Activated CD4-positive, alpha-beta T cell treated with anti-CD3 and anti-CD28 coated beads for 48 hours (primary cell): ENCODE measurements around the gene KIFAP3.
"Not testable (repeated sequence)": the region's sequence is repeated elsewhere in the genome, so short reads cannot be mapped to it uniquely, and the experiment has no call there.

ENCODE experiments used
- DNase-seq: peaks from one replicate; pipeline ENCODE4 v3.0.0-alpha.2; 2020

Gene KIFAP3

GRCh38 chr1:169918220-169918619, 156.3 kb downstream of the KIFAP3 start:
- DNase-seq, result not testable (repeated sequence)

DNA sequence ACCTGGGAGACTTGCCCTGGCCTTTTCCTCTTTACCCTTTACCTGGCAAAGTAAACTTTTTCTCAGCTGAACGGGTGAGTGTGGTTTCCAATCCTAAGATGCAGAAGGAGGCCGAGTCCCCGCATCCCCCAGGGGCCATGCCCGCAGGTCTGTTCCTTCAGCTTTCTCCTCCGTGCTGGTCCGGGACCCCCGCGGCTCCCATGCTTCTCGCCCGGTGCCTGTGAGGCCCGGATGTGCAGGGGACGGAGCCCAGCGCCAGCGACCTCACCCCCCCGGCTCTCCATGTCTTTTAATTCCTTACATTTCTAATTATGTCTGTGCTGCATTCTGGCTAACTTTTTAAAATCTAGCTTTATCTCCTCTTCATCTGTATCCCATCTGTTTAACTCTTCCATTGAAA, 159.3 kb downstream of the KIFAP3 start:
- no peak for DNase-seq

DNA sequence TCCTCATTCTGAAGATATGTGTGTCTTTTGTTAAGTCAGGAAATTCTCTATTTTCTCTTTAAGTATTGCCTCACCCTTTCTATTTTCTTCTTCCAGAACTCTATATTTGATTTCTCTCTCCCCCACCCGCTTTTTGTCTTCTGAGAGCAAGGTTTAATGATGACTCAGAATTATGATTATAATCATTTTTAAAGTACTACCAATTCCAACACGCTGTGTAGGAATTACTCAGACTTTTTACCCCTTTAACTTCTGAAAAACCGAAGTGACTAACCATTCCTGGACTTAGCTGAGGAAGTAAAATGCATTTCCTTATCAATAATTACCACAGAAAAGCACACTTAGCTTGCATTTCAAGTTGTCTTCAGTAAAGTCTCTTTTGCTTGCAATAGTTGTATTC, 160.0 kb downstream of the KIFAP3 start:
- DNase-seq, result no peak

DNA sequence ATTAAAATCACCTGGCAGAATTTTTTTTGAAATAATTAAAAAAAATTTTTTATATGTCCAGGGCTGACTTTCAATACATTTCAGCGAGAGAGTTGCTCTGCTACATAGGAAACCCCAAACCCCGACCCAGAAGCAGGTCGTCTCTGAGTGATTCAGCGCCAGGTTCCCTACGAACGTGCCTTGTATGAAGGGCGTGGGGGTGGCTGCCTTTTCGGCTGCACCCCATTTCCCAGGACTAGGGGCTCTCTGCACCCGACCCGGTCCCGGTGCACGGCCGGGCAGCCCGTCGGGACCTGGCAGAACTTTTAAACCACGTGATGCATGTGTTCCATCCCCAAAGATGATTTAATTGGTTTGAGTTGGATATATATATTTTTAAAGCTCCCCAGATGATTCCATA, 165.0 kb downstream of the KIFAP3 start:
- DNase-seq, result no peak

- DNase-seq, result no peak
These were observed 167.6 kb downstream of the KIFAP3 start for GRCh38 chr1:169906938-169907337.

DNA sequence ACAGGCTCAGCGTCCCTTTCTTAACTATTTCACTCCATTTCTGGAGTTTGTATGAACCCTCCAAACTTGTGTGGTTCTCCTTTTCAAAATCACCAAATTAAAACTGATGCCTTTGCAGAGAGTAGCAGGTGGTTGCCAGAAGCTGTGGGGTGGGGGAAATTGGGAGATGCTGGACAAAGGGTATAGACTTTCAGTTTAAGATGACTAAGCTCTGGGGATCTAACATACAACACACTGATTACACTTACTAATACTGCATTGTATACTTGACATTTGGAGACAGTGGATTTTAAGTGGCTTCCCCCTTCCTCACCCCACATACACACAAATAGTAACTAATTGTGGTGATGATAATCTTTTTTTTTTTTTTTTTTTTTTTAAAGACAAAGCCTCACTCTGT, 169.7 kb downstream of the KIFAP3 start:
- DNase-seq, result no peak

GRCh38 chr1:169902751-169903150, 171.7 kb downstream of the KIFAP3 start:
- no peak for DNase-seq

DNA sequence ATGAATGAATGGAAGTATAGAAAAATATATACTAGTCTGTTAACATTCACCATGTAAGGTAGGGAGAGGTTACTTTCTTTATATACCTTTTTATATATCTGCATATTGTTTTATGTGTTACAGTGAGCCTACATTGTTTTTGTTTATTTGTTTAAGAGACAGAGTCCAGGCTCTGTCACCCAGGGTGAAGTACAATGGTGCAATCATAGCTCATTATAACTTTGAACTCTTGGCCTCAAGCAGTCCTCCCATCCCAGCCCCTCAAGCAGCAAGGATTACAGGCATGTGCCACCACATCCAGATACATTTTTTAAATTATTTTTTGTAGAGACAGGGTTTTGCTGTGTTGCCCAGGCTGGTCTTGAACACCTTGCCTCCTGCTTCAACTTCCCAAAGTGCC, 173.4 kb downstream of the KIFAP3 start:
- DNase-seq, result no peak

GRCh38 chr1:169900571-169900970, 173.9 kb downstream of the KIFAP3 start:
- DNase-seq, result no peak

DNA sequence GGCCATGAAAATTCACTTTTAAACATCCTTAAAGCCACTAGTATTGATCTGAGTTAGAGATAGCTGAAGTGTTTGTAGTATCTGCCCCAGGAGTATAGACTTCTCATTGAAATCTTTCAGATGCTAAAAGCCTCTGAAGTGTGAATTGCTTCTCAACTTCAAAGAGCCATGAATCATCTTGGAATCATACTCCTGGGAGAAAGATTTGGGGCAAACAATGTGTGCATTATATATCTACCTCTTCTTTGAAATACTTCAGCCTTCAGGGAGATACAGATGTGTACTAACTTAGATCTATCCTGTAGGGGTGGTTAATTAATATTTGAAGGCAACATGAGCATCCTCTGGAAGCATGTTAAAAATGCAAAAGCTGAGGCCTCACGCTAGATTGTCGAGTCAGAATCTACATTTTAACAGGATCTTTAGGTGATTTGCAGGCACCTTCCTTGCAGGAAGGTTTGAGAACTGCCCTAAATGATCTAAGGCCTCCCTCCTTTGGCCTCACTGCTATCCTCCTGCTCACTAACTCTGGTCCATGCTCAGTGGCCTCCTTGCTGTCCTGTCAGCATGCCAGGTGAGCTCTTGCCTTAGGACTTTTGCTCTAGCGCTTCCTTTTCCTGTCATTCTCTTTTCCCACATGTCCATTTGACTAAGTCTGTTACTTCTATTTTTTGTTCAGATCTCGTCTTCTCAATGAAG, 174.8 kb downstream of the KIFAP3 start:
- DNase-seq, result no peak

GRCh38 chr1:169896013-169896412, 178.5 kb downstream of the KIFAP3 start:
- DNase-seq, result no peak

DNA sequence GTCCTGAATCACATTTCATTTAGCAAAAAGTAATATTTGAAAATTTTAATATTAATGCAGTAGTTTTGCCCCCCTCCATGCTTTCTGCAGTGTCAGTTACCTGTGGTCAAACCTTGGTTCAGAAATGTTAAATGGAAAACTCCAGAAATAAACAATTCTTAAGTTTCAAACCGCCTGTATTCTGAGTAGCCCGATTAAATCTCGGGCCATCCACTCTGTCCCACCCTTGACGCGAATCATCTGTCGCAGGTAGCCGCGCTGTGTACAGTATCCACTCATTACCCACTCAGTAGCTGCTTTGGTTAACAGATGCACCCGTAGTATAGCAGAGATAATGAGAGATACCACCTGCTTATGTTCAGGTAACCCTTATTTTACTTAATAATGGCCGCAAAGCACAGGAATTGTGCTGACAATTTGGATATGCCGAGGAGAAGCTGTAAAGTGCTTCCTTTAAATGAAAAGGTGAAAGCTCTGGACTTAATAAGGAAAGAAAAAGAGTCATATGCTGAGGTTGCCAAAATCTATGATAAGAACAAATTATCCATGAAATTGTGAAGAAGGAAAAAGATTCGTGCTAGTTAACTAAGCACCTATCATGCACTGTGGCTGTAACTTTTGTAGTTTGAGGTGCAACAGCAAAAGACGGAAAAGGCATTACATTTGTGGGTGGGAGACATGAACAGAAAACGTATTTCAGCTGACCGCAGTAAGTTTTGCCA, 179.9 kb downstream of the KIFAP3 start:
- peak; percentile 9 for DNase-seq

DNA sequence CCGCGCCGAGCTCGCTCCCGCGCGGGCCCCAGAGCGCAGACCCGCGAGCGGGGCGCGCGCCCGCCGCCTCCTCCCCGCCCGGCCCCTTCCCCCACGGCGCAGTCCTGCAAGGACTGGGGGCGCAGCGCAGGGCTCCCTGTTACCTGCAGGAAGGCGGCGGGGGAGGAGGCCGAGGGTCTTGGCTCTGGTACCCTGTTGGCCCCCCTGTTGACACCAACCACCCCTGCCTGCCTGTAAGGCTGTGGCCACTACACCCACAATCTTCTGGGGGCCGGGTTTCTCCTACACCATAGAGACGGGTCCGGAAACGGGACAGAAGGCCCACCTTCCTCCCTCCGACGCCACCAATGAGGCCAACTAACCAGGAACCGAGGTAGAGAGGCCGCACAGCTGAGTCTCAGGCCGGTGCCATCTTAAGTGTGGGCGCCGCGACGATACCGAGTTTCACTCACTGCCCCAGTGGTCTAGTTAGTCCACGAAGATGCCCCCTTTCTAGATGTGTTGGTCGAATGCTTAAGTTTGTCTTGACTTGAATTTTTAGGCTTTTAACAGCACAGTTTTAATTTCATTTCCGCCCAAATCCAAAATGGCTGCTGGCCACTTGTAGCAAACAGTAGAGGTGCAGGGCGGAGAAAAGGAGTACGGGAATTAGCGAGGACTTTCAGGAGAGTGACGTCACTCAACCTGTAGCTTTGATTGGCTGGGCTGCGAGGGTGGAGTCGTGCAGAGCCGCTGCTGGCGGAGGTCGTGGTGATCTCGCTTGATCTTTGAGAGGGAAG, 180.7 kb downstream of the KIFAP3 start, which contains the start of gene SCYL3:
Gene SCYL3 (minus strand): TSS at position 252 of the 779 bp plus-strand sequence. CDS start 5,056 bp downstream, outside the sequence.
- DNase-seq, result peak; percentile 90

DNA sequence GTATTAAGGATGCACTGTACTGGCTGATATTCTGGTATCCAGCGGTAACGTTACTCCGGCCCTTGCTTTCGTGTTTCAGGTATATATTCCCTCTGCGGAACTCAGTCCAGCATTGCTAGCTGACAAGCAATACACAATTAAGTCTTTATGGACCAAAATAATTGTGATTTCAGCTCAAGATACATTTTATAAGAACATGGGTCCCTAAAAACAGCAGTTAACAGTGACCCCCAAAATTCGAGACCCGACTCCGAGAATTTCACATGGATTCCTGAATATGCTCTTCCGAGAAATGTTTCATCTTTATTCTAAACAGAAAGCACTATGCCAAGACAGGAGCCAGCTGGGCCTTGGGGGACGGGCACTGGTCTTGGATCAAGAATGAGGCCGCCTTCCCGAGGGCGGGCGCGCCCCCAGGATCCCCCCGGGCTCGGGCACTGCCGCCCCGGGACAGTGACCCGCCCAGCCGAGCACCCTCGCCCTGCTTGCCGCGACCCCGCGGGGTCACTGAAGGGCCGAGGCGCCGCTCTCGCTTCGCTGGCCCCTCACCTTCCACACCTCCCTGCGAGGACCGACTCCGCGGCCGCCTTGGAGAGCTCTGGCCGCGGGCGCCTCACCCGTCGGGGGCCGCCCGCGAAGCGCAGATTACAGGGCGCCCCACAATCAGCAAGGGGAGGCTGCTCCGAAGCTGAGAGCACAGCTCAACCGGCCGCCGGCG, 181.4 kb downstream of the KIFAP3 start:
- peak; percentile 42 for DNase-seq

- DNase-seq, result no peak
These were observed 182.1 kb downstream of the KIFAP3 start for GRCh38 chr1:169892176-169892926.

DNA sequence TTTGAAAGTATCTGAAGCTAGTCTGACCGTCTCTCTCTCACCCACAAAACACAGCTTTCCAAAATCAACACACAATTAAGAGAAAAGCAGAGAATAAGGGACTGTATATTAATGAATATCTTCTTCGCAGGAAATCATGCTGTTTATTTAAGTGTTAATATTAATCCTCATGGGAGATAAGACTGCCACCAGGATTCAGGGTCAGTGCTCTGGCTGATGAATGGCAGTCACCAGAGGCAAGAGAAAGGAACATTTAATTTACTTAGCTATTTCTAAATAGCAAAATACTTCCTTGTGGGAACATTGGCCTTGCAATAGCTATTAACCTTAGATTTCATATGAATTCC, 183.0 kb downstream of the KIFAP3 start:
- no peak for DNase-seq

DNA sequence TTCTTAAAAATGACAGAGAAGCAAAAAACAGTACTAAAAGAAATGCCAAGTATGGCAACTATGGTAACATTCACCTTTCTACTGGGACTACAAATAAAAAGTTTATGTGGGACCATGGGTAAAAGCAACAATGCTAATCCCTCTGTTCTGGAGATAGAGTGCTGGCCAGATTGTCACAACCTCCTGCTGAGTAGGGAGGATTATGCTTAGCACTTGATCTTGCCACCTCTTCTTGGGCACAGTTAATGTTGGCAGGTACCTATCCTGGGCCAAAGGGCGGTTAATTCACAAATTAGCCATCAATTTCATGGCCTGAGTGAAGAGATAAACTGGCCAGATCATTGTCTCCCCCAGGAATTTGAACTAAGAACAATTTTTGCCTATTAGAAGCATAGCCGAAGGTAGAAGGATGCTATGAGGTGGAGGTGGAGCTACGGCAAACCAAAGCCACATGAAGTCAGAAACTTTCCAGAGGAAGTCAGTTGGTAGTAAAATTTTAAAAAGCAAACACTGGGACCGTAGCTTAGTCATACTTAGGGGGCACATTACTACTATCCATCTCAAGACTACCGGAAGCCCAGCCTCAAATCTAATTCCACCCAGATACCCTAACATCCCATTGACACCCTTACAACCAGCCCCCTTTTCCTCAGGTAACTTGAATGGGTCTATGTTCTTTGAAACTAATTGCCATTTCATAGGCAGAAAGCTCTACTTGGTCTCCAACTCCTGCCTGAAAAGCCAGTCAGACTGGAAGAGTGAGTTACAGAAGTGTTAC, 183.5 kb downstream of the KIFAP3 start:
- peak; percentile 38 for DNase-seq

GRCh38 chr1:169889871-169890270, 184.6 kb downstream of the KIFAP3 start:
- no peak for DNase-seq

DNA sequence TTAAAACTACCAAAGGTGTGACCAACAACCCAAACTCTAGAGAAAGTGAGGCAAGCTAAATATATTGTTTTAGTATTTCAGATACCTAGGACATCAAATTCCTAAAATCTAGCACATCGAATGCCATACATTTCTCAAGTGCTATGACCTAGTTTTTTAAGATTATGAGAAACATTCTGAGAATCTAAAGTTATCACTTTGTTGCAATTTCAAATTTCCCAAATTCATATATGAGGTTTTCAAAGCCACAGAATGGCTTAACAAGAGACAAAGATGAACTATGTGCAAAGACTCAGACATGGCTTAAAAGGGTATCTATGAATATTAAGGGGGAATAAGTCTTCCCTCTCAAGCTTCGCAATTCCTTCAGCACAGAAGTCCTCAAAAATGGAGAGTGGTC, 187.6 kb downstream of the KIFAP3 start:
- DNase-seq, result no peak

DNA sequence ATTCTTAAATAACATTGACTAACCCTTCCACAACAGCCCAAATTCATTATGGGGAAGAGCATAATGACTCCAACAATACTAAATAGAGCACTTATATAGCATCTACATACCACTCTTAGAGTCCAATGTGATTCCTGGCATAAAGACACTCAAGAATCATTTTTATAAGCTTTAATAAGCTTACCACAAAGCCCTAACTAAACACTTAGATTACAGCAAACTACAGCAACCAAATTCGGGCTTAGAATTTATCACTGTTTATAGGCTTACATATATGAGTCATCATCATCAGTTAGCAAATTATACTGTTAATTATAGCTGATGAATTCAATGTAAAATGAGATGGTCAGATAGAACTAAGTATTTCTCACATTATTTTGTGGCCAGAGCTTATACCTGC, 188.1 kb downstream of the KIFAP3 start:
- no peak for DNase-seq

- DNase-seq, result no peak
These were observed 189.3 kb downstream of the KIFAP3 start for GRCh38 chr1:169885207-169885606.

GRCh38 chr1:169884634-169885033, 189.9 kb downstream of the KIFAP3 start:
- DNase-seq, result no peak
